CD14-positive monocyte (primary cell): ENCODE results near the gene ARHGAP15. TPM values are rescaled to one million over a fixed set of nuclear protein-coding genes. Genes with fewer than 3 reads are reported as not detected.

Source experiments
- DNase-seq, 3 donors: peaks; one replicate each; pipeline ENCODE4 v3.0.0-alpha.2; 2011 to 2022
- H2AFZ ChIP-seq: 2 replicates; pipeline ENCODE4 v1.6.0; 2012; ENCODE audit warnings: mild to moderate bottlenecking, low read depth, low read length, inconsistent platforms; ENCODE audit not compliant: insufficient read depth, poor library complexity, severe bottlenecking
- H3K27ac ChIP-seq, 2 donors: 1 replicate in 1 of 2; 2 replicates in 1 of 2; pipeline ENCODE4 v1.5.1; 2012 to 2013; ENCODE audit warnings: low read length in 2 of 2, control low read depth in 1 of 2, inconsistent platforms in 1 of 2, low read depth in 1 of 2, mild to moderate bottlenecking in 1 of 2
- H3K27me3 ChIP-seq, 2 donors: one replicate each; pipeline versions ENCODE4 v1.6.0 to v1.6.1; 2011 to 2013; ENCODE audit warnings: low read length in 2 of 2; ENCODE audit not compliant: control insufficient read depth in 2 of 2, insufficient read depth in 2 of 2
- H3K36me3 ChIP-seq, 2 donors: replicated peaks in 1 of 2; 1 replicate in 1 of 2; 2 replicates in 1 of 2; pipeline versions ENCODE4 v1.5.1 to v1.6.1; 2012 to 2013; ENCODE audit warnings: low read length in 2 of 2, control low read depth in 1 of 2, inconsistent platforms in 1 of 2, mild to moderate bottlenecking in 1 of 2; ENCODE audit not compliant: insufficient read depth in 2 of 2, control insufficient read depth in 1 of 2
- H3K4me1 ChIP-seq, 2 donors: 1 replicate in 1 of 2; 2 replicates in 1 of 2; pipeline versions ENCODE4 v1.5.1 to v1.6.1; 2012 to 2013; ENCODE audit warnings: low read length in 2 of 2, control low read depth in 1 of 2, inconsistent platforms in 1 of 2, mild to moderate bottlenecking in 1 of 2, moderate library complexity in 1 of 2; ENCODE audit not compliant: insufficient read depth in 2 of 2, control insufficient read depth in 1 of 2
- H3K4me2 ChIP-seq: replicated peaks from 2 replicates; pipeline ENCODE3; 2012; ENCODE audit warnings: low read length, moderate library complexity, mild to moderate bottlenecking; ENCODE audit not compliant: poor library complexity, severe bottlenecking; ENCODE audit errors: extremely low read depth
- H3K4me3 ChIP-seq, 3 experiments: fragments of 200-600 bp in 1 of 3; sonication (generic) in 1 of 3; replicated peaks in 1 of 3; 1 replicate in 2 of 3; 2 replicates in 1 of 3; pipeline ENCODE4 v1.5.1; 2011 to 2013; ENCODE audit warnings: low read length in 3 of 3, mild to moderate bottlenecking in 3 of 3, control low read depth in 2 of 3, low read depth in 2 of 3, inconsistent platforms in 1 of 3, moderate library complexity in 1 of 3
- H3K79me2 ChIP-seq: 2 replicates; pipeline ENCODE4 v1.6.0; 2012; ENCODE audit warnings: mild to moderate bottlenecking, control low read depth, inconsistent platforms, low read length, moderate library complexity; ENCODE audit not compliant: insufficient read depth
- H3K9ac ChIP-seq: 2 replicates; pipeline ENCODE4 v1.6.0; 2017; ENCODE audit warnings: low read length, mild to moderate bottlenecking; ENCODE audit not compliant: insufficient read depth, poor library complexity, severe bottlenecking
- H3K9me3 ChIP-seq, 2 donors: replicated peaks in 1 of 2; 1 replicate in 1 of 2; 2 replicates in 1 of 2; pipeline versions ENCODE4 v1.5.1 to v1.6.1; 2012 to 2013; ENCODE audit warnings: low read length in 2 of 2, control low read depth in 1 of 2; ENCODE audit not compliant: control insufficient read depth in 1 of 2, insufficient read depth in 1 of 2
- H4K20me1 ChIP-seq: 2 replicates; pipeline ENCODE4 v1.6.0; 2012; ENCODE audit warnings: mild to moderate bottlenecking, low read length, control low read depth, moderate library complexity; ENCODE audit not compliant: insufficient read depth
- H3K27ac Mint-ChIP-seq, 7 donors: one replicate each; pipeline ENCODE4 v1.8.0; 2020; ENCODE audit warnings: mild to moderate bottlenecking in 7 of 7, mixed read lengths in 7 of 7, moderate library complexity in 6 of 7, inconsistent platforms in 2 of 7
- H3K27me3 Mint-ChIP-seq, 3 donors: one replicate each; pipeline ENCODE4 v1.8.0; 2021 to 2022; ENCODE audit warnings: low read depth in 3 of 3, mild to moderate bottlenecking in 3 of 3, mixed read lengths in 3 of 3, moderate library complexity in 3 of 3, inconsistent platforms in 1 of 3
- H3K36me3 Mint-ChIP-seq, 2 donors: one replicate each; pipeline ENCODE4 v1.8.0; 2020; ENCODE audit warnings: mixed read lengths in 2 of 2, inconsistent platforms in 1 of 2, mild to moderate bottlenecking in 1 of 2
- H3K4me1 Mint-ChIP-seq: one replicate; pipeline ENCODE4 v1.8.0; 2020; ENCODE audit warnings: mild to moderate bottlenecking, mixed read lengths
- H3K4me3 Mint-ChIP-seq, 2 donors: one replicate each; pipeline ENCODE4 v1.8.0; 2020; ENCODE audit warnings: mild to moderate bottlenecking in 2 of 2, mixed read lengths in 2 of 2, moderate library complexity in 1 of 2
- H3K9me3 Mint-ChIP-seq, 7 donors: one replicate each; pipeline ENCODE4 v1.8.0; 2020 to 2022; ENCODE audit warnings: mixed read lengths in 7 of 7, mild to moderate bottlenecking in 6 of 7, moderate library complexity in 6 of 7, inconsistent platforms in 2 of 7
- CTCF ChIP-seq: fragments of 200-600 bp; IDR thresholded peaks from one replicate; pipeline ENCODE4 v1.8.0; 2022; ENCODE audit warnings: antibody characterized with exemption, mild to moderate bottlenecking
- WGBS: methylation state at CpG from one replicate; pipeline ENCODE4 v1.1.5; 2013; ENCODE audit warnings: missing lambda C conversion rate; ENCODE audit not compliant: insufficient coverage; 5-methylcytosine and 5-hydroxymethylcytosine counted together
- intact Hi-C, 2 donors: fragments of 100-400 bp; cut with micrococcal nuclease; formaldehyde crosslinking; loops; one replicate each; pipeline versions ENCODE4 v1.15.0 to v1.15.1; 2023
- polyA plus RNA-seq, 3 donors: library from polyadenylated mRNA; depleted of rRNA in 1 of 3; unstranded in 2 of 3; stranded (reverse) in 1 of 3; fragments of 300-500 nt in 2 of 3; fragments of >200 nt in 1 of 3; fragmentation: Illumina TruSeq in 2 of 3; gene quantifications; 1 replicate in 2 of 3; 2 replicates in 1 of 3; pipeline ENCODE4 v1.2.3, GENCODE V29; 2012 to 2021

The ARHGAP15 gene
- polyA plus RNA-seq, 3 donors: 35.4 to 50.9 (median 50.7) TPM

- H3K4me1 Mint-ChIP-seq: peaks cover 17% of the 10 kb centered on the region
- no peak for DNase-seq
- no peaks in the 10 kb centered on the region for H3K27me3 Mint-ChIP-seq
- intact Hi-C loops: no loop called here
- Histone ChIP-seq H3K4me1 (peaks cover 2 to 6% of the 10 kb centered on the region in 2 donors), H3K9me3 (no peaks in the 10 kb centered on the region), H3K27me3 (no peaks in the 10 kb centered on the region), H3K36me3 (peaks cover 0 to 16% of the 10 kb centered on the region in 2 donors), H3K4me3 (no peak overlapping the region), H4K20me1 (no peaks in the 10 kb centered on the region), H3K4me2 (no peak overlapping the region), H2AFZ (no peak overlapping the region), H3K27ac (no peak overlapping the region), H3K9ac (no peak overlapping the region), H3K79me2 (no peaks in the 10 kb centered on the region)
- WGBS: no CpG with 5 or more reads among the region's 1 CpG
- H3K9me3 Mint-ChIP-seq: peaks cover 0 to 3% (median 0%) of the 10 kb centered on the region in 7 donors
- H3K4me3 Mint-ChIP-seq: no peak overlapping the region
- H3K36me3 Mint-ChIP-seq: peaks cover 24 to 26% of the 10 kb centered on the region in 2 donors
- no peak for TF ChIP-seq CTCF
- no peak overlapping the region for H3K27ac Mint-ChIP-seq
Measured at GRCh38 chr2:143498496-143498895, 369.3 kb downstream of the ARHGAP15 start.

GRCh38 chr2:143499061-143499460 is 369.8 kb downstream of the ARHGAP15 start:
- Histone ChIP-seq H4K20me1 (no peaks in the 10 kb centered on the region), H2AFZ (no peak overlapping the region), H3K36me3 (peaks cover 0 to 14% of the 10 kb centered on the region in 2 donors), H3K4me2 (no peak overlapping the region), H3K4me1 (peaks cover 5 to 9% of the 10 kb centered on the region in 2 donors), H3K79me2 (no peaks in the 10 kb centered on the region), H3K27me3 (no peaks in the 10 kb centered on the region), H3K9ac (no peak overlapping the region), H3K27ac (no peak overlapping the region), H3K4me3 (no peak overlapping the region), H3K9me3 (no peaks in the 10 kb centered on the region)
- H3K4me3 Mint-ChIP-seq: no peak overlapping the region
- H3K27me3 Mint-ChIP-seq: no peaks in the 10 kb centered on the region
- peak overlapping the region in 1 of 7 donors; percentile 2 for H3K27ac Mint-ChIP-seq
- intact Hi-C loops: no loop called here
- no peaks in the 10 kb centered on the region for H3K9me3 Mint-ChIP-seq
- H3K36me3 Mint-ChIP-seq: peaks cover 18 to 26% of the 10 kb centered on the region in 2 donors
- TF ChIP-seq CTCF: no peak
- DNase-seq: no peak
- WGBS: no CpG with 5 or more reads among the region's 3 CpGs
- H3K4me1 Mint-ChIP-seq: peaks cover 22% of the 10 kb centered on the region
